GM19025 (cell line): ENCODE results near the gene CIZ1.
"Not testable (repeated sequence)": the region's sequence is repeated elsewhere in the genome, so short reads cannot be mapped to it uniquely, and the experiment has no call there.

Source experiments
- ATAC-seq: cut with Tn5 transposase; IDR thresholded peaks from one replicate; pipeline ENCODE4 v1.9.1; 2021; ENCODE audit warnings: mild to moderate bottlenecking, low read depth, moderate library complexity; ENCODE audit not compliant: unreplicated experiment

CIZ1 gene

DNA sequence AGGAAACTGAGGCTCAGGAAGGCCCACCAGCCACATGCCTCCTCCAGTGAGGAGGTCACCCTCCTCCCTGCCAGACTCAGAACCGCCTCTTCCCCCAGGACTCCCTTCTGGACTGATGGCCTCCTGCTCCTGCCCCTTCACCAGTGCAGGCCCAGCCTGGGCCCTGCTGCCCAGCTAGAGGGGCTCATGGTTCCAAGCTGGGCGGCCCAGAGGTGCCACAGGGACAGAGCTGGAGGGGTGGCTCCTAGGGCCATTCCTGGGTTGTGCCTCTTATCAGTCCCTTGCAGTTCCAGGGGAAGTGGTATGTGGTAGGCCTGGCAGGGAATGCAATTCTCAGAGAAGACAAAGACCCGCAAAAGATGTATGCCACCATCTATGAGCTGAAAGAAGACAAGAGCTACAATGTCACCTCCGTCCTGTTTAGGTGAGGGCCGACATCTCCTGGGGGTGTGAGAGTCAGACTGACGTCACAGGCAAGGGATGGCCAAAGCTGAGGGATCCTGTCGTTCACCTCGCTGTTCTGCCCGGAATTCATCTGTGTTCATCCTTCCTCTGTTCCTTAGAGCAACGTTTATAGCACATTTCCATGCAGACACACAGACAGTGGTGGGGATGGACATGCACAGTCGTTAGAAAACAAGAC lies 41.3 kb downstream of the CIZ1 start:
- no peak for ATAC-seq

DNA sequence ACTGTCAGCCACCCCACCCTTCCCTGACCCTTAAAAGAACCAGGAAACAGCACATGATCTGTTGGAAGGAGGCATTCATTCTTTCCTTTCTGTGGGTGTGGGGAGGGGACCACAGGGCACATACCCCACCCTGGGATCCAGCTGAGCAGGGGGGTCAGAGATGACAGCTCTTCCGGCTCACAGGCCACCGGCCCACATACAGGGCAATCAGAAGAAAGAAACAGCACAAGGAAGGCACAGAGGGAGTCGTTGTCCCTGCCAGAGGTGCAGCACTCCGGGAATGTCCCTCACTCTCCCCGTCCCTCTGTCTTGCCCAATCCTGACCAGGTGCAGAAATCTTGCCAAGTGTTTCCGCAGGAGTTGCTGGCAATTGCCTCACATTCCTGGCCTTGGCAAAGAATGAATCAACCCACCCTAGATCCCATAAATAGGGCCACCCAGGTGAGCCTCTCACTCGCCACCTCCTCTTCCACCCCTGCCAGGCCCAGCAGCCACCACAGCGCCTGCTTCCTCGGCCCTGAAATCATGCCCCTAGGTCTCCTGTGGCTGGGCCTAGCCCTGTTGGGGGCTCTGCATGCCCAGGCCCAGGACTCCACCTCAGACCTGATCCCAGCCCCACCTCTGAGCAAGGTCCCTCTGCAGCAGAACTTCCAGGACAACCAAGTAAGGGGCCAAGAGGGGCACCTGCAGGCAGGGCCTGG lies 42.2 kb downstream of the CIZ1 start, which contains the start of gene LCN2:
TSS of gene LCN2 (plus strand) at position 453 of the 701 bp plus-strand sequence. CDS start at position 526, 73 bp downstream.
- ATAC-seq = no peak

DNA sequence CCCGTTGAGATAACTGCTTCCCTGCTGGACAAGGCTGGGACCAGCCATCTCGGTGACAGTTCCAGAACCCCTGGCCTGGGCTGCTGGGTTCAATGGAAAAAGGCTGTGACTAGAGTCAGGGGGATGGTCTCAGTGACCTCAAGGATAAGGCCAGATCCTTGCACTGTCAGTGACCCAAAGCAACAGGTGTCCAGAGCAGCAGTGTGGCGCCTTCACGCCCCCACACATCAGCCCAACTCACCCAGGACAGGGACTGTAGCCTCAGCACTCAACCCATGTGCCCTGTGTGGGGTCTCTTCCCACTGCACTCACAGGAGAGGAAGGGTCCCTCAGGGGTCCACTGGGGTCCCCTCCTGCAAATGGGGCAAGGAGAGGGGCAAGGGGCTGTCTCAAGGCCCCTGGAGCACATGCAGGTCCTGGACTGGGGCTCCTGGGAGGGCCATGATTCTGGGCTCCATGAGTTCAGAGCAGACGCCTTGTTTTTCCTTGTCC lies 42.8 kb downstream of the CIZ1 start:
- no peak for ATAC-seq

DNA sequence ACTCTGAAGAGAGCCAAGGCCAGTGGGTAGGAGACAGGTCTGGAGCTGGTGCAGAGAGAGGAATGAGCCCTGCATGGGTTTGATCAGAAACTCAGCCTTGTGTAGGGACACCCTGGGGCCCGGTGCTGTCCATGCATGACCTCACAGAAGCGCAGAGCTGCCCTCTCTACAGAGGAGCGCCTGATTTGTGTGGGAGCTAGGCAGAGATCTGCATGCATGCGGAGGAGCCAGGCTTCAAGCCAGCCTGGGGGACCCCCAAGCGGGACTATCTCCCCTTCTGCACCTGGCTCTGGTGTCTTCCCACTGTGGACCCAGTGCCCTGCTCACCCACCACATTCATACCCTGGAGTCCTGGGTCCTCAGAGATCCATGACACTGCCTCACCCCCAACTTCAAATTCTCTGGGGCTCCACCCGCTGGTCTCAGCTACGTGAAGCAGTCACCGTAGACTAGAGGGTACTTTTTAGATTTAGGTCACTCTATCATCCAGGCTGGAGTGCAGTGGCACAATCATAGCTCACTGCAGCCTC lies 44.7 kb downstream of the CIZ1 start:
- ATAC-seq = no peak

DNA sequence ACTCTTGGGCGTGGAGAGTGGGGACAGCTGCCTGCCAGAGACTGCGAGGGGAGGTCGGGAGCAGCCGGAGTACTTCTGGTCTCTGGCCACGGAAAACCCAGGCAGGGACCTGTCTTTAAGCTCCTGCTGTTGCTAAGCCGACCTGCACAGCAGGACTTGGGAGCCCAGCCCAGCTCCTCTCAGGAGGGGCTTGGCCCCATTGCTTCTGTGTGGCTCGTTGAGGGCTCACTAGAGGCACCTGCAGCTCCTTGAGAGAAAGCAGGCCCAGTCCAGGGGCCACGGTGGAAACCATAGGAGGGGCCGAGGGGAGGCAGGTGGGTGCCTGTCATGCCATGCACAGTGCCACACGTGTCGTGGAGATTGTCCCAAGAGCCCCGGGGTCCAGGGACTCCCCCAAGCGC lies 45.4 kb downstream of the CIZ1 start:
- ATAC-seq = no peak

DNA sequence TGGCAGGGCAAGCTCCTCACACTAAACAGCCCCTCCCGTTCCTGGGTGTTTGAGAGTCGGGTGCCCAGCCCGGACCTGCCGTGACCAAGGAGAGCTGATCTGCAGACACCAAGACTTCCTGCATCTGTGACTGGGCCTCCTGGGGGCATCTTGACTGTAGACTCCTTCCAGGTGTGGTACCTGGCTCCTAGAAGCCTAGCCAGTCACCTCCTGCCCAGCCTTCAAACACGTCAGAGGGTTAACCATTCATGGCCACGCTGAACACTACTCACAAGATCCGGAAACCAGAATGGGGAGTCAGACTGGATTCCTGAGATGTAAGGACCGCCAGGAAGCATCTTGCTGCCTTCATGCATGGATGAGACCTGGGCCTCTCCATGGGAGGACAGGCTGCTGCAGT lies 45.8 kb downstream of the CIZ1 start:
- ATAC-seq = no peak

DNA sequence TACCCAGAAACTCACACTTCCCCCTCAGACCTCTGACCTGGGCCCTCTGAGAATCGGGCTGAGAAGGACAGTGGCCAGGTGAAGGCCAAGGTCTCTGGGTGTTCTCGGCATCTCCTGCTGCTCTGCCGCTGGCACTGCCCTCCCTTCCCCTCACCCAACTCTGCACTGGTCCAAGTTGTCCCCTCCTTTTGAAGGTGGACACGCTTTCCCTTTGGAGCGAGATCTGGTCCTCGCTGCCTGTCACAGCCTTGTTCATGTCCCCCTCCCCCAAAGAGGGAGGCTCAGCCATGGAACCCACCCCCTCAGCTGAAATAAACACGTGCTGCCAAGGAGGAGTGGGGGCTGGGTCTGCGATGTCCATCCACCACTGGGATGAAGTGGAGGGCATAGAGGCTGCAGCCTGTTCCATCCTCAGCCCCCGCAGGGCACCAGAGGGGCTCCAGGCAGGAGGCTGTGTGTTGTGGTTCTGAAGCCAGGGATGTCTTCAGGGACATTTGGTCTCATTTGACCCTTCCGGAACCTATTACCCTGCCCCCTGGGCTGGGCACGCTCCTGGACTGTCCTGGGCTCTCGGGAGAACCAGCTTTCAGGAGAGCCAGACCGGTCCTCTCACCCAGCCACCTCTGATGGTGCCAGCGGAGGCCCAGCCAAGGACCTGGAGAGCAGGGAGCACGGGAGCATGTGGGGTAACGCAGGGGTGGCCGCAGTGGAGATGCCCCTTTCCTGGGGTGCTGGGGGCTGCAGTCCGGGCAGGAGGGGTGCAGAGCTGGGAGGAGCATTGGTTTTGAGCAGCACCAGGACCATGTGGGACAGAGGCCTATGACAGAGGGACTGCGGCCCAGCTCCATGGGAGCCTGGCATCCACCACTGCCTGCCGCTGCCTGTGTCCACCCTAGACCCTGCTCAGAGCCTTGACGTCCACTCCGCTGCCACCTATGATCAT lies 46.9 kb downstream of the CIZ1 start:
- no peak for ATAC-seq

DNA sequence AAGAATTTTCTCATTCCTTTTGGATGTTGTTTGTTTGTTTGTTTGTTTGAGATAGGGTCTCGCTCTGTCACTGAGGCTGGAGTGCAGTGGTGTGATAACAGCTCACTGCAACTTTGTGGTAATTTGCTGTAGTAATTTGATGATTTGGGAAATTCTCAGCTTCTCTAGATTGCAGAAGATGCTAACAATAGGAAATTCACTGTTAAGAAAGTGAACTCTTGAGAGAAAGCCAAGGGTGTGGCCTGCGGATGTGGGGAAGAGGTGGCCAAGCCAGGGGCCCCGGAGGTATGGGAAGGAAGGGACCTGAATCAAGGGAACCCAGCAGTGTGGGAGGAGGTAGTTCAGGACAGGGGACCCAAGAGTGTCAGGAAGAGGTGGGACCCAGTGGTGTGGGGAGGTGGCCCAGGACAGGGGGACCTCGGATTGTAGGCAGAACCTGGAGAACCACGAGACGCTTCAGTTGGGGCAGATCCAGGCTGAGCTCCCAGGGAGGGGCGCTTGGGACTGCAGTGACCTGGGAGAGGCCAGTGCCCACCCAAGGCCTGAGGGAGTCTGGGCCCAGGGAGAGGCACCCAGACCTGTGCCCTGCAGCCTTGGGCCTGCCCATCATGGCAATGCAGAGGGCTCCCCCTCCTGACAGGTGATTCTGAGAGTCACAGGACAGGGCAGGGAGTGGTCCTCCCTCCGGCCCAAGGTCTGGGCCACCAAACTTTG lies 47.7 kb downstream of the CIZ1 start:
- no peak for ATAC-seq

DNA sequence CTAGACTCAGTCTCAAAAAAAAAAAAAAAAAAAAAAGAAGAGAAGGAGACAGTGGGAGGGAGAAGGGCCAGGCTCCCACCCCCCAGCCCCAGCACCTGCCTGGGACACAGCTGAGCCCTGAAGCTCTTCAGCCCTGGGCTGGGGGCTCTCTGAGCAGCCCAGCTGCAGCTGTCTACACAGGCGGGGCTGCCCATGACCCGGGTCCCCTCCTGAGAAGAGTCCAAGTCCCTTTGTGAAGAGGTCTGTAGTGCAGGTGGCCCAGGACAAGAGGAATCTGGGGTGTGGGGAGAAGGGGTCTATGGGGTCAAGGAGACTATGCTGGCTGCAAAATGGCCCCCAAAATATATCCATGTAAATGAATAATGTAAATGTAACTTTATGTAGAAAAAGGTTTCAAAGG lies 48.8 kb downstream of the CIZ1 start:
- no peak for ATAC-seq

DNA sequence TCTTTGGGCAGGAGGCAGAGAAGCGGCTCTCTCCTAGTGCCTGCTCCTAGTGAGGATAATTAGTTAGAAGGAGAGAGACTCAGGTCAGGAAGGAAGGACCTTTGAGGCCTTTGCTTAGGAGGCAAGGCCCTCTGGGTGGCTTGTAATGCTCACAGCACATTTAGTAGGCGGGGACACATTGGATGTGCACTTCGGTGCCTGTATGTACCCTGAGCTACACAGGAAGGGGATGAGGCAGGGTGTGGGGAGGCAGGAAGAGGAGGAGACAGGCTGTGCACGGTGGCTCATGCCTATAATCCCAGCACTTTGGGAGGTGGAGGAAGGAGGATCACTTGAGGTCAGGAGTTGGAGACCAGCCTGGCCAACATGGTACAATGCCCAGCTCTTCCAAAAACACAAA lies 49.3 kb downstream of the CIZ1 start:
- no peak for ATAC-seq

DNA sequence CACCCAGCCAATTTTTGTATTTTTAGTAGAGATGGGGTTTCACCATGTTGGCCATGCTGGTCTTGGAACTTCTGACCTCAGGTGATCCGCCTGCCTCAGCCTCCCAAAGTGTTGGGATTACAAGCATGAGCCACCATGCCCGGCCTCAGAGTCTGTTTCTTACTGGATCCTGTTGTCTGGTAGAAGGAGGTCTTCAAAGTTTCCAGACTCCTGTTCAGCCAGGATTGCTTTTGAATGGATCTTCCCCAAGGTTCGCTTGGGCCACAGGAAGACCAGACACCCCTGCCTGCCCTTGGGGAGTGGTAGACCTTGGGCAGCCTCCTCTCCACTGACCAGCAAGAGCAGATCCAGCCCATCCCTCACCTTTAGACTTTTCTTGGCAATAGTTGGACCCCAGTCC lies 49.8 kb downstream of the CIZ1 start:
- no peak for ATAC-seq

DNA sequence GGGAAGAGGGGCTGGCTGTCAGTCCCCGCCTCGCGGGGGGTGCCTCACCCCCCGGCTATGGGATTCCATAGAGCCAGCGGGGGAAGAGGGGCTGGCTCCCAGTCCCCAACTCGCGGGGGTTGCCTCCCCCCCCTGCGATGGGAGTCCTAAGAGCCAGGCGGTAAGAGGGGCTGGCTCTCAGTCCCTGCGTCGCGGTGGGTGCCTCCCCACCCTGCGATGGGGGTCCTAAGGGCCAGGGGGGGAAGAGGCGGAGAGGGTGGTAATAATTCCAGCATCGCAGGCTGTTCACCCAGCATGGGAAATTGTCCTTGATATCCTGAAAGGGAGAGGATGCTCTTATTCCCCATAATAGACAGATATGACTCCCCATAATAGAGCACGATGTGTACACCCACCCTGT lies 51.8 kb downstream of the CIZ1 start:
- ATAC-seq = no peak

DNA sequence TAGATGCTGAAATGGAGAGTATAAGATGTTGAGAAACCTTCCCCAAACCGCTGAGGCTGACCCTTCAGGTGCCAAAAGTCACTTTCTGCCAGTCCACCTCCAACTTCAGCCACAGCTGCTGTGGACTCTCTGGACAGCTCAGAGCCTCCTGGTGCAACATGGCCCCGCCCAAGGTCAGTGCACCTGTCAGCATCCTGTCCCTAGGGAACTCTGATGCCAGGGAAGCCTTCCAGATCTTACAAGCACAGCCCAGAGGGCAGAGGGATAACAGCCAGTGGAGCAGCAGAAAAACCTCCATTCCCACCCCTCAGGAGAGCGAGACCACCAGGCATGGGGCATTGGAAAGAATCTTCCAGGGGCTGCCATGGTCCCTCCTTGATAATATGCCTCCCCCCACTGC lies 53.4 kb downstream of the CIZ1 start:
- no peak for ATAC-seq

DNA sequence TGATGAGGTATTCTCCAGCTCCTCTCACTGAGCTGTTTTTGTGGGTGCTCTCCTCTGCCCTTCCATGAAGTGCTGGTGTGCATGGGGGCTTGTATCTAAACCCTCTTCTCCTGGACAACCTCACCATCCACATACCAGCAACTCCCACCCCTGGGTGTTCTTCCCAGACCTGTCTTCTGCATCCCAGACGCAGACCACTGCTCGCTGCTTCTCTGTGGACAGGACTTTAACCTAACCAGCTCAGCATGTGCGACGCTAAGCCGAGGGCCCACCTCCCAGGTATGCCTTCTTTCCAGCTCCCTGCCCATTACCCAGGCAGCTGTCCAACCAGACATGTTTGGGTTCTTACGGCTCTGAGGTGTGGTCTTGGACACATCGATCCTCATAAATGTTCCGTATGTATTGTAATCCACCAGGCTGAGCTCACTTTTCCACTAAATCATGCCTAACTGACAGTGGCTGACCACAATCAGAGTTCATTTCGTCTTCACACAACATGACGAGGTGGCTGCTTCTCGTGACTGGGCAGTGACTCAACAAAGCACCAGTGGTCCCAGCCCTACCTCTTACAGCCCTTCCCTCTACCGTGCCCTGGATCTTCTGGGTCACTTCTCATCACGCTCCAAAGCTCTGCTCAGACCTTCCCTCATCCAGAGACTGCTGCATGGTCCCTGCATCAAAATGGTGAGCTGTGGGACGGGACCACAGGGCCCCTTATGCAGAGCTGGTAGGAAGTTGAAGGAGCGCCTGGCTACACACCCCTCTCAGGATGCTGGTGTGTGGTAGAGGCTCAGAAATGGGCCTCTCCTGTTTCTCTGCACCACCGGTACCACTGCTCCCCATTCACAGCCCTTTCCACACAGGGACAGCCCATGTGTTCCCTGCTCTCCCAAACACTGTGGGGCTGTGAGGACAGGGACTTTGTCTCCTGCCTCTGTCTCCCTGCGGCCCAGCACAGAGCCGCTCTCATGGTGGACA lies 54.3 kb downstream of the CIZ1 start:
- ATAC-seq = no peak

DNA sequence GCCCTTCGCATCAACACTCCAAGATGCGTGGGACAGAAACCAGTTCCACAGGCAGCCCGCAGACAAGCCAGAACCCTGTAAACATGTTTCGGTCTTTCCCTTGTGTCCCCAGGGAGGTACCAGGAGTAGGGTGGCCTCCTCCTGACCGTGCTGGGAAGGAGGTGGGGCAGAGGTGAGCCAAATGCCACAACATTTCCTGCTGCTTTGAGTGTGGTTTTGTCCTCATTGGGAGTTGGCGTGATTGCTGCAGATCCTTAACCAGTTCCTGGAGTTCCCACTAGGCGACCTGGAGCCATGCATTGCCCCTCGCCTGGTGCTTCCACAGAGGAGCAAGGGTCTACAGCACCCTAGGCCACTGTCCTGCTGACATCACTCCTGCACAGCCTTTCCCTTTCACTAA lies 55.8 kb downstream of the CIZ1 start:
- ATAC-seq = not testable (repeated sequence)

DNA sequence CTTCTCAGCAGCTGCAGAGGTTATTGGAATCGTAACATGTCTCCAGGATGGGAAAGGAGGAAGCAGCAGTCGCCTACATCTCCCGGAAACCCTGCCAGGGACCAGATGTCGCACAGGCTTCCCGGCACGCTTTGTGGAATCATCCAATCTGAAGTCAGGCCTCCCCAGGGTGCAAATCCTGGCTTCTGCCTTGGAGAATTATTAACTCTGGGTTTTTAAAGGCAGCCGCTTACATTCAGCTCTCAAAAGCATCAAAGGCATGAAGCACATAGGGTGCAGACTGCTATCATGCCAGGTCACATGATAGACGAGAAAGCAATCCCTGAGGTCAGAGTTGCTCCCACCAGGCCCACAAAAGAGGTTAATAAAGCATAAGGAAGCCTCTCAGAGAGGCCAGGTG lies 59.2 kb downstream of the CIZ1 start:
- ATAC-seq = not testable (repeated sequence)

DNA sequence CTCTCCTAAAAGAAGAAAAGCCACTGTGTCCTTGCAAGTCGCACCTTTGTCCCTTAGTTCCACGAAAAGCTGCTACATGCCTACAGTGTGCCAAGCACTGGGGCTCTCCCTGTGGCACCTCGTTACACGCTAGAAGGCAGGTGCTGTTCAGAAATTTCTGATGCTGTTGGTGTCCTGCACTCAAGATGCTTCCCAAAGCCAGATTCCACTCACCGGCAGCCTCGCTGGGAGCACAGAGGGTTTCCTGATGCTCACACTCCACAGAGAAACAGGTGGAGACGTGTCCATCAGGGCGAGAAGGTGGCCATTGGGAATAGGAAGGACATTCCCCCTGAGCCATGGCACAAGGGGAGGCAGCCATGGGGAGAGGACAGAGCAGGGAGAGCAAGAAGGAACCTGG lies 60.0 kb downstream of the CIZ1 start:
- ATAC-seq = not testable (repeated sequence)

DNA sequence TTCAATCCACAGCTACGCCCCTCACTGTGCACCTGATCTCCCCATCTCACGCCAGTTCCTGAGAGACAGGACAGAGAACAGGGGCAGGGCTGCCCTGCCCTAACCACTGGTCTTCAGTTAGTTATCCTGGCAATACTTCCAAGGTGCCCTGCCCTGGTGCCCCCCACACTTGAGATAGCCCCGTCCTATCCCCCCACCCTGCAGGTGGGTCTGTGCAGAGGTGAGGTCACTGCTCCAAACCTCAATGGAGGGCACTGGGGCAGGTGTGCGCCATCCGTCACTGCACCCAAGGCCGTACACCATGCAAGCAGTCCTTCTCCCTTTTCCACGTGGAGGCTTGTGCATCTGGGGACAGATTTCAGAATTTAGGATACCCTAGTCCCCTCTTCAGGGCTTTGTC lies 60.7 kb downstream of the CIZ1 start:
- ATAC-seq = not testable (repeated sequence)

DNA sequence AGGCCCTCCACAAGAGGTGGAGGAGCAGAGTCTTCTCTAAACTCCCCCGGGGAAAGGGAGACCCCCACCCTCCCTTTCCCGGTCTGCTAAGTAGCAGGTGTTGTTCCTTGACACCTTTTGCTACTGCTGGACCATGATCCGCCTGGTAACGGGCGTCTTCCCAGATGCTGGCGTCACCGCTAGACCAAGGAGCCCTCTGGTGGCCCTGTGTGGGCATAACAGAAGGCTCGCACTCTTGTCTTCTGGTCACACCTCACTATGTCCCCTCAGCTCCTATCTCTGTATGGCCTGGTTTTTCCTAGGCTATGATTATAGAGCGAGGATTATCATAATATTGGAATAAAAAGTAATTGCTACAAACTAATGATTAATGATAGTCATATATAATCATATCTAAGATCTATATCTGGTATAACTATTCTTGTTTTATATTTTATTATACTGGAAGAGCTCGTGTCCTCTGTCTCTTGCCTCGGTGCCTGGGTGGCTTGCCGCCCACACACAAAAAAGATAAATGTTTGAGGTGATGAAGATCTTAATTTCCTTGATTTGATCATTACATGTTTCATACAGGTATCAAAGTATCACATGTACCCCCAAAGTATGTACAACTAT lies 61.3 kb downstream of the CIZ1 start:
- not testable (repeated sequence) for ATAC-seq
